ENCODE measurements around the gene RSRC1.
"Not testable (repeated sequence)": the region's sequence is repeated elsewhere in the genome, so short reads cannot be mapped to it uniquely, and the experiment has no call there.

RSRC1 gene

GRCh38 chr3:158483701-158484235, 373.9 kb downstream of the RSRC1 start:
- DNase-seq = no peak

DNA sequence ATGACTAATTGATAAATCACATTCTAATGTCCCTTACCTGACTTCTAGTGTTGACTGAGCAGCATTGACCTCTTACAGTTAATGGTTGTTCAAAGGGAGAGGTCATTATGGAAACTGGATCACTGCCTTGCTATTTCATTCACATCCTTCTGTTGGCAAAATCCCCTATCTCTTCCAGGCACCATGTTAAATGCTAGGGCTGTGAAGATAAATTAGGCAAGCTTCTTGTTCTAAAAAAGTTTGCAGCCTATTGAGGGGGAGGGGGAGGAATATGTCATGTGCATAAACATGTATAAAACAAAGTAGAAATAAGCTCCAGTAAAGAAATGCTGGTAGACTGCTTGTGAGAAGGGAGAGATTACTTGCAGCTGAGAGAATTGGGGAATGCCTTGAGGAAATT, 376.3 kb downstream of the RSRC1 start:
- no peak for DNase-seq

- no peak for DNase-seq
Measured at GRCh38 chr3:158488670-158489069, 378.8 kb downstream of the RSRC1 start.

- no peak for DNase-seq
Measured at GRCh38 chr3:158489181-158489580, 379.3 kb downstream of the RSRC1 start.

- no peak for DNase-seq
Measured at GRCh38 chr3:158491968-158492367, 382.1 kb downstream of the RSRC1 start.

DNA sequence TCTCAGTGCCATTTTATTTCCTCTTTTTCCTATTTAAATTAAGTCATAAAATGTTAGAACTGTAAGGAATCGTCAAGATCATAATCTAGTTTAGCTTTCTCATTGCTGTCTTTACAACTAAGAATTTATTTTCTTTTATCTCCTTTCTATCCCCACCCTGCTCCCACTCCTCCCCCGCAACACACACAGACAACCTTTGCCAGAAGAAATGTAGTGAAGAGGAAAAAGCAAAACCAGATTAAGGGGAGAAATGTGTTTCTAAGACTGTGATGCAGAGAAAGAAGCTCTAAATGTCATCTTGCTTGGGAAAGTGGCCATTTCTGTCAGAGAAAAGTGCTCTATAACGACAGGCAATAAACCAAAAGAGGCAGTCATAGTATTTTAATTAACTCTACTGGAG, 382.8 kb downstream of the RSRC1 start:
- no peak for DNase-seq

DNA sequence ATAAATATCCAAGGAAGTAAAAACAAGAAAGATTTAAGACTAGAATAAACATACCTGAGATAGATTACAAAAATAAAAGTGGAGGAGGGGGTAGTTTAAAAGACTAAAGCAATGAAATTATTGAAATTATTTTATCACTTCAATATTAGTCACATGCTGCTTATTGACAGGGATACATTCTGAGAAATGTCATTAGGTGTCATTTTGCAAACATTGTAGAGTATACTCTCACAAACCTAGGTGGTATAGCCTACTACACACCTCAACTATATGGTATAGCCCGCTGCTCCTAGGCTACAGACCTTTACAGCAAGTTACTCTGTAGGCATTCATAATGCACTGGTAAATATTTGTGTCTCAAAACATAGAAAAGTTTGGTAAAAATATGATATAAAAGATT, 384.0 kb downstream of the RSRC1 start:
- DNase-seq = no peak

DNA sequence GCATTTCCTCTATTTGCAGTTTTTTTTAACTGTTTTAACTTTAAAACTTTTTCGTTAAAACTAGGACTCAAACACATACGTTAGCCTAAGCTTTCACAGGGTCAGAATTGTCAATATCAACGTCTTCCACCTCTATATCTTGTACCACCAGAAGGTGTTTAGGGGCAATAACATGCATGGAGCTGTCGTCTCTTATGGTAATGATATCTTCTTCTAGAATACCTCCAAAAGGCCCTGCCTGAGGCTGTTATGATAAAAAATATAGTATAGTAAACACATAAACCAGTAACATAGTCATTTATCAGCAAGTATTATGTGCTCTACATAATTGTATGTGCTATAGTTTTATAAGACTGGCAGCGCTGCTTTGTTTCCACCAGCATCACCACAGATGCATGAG, 384.8 kb downstream of the RSRC1 start:
- no peak for DNase-seq

DNA sequence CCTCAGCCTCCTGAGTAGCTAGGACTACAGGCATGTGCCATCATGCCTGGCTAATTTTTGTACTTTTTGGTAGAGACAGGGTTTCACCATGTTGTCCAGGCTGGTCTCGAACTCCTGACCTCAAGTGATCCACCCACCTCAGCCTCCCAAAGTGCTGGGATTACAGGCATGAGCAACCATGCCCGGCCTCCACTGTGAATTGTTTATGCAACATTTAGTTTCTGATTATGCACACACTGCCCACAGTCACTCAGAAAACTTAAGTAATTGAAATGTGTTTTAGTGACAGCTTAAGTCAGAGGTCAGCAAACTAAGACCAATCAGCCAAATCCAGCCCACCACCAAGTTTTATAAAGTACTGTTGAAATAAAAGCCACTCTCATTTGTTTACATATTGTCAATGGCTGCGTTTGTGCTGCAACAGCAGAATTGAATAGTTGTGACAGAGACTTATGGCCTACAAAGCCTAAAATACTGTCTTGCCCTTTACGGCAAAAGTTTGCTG, 385.6 kb downstream of the RSRC1 start:
- not testable (repeated sequence) for DNase-seq

DNA sequence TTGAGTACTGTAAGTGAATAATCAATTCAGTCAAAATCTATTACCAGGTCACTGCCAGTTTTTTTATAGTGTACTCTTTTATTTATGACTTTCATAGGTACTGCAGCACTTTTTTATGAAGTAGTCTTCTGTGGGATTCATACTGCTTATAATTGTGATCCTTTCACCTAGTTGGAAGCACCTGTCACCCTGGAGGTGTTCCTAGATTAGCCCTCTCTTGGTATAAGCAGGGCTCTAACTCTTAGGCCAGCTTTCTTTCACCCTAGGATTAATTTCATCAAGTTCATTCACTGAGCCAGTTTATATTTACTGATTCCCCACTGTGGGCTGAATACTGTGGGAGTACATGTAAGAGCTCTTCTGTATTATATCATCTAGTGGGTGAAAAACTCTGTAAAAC, 395.2 kb downstream of the RSRC1 start:
- no peak for DNase-seq

DNA sequence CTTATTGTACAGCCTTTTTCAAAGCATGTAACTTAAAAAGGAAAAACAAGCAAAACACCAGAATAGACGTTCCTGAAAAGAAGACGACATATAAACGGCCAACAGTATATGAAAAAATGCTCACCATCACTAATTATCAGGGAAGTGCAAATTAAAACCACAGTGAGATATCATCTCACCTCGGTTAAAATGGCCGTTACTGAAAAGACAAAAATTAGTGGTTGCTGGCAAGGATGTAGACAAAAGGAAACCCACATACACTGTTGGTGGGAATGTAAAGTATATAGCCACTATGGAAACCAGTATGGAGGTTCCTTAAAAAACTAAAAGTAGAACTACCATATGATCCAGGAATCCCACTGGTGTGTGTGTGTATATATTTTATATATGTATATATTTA, 396.6 kb downstream of the RSRC1 start:
- no peak for DNase-seq

DNA sequence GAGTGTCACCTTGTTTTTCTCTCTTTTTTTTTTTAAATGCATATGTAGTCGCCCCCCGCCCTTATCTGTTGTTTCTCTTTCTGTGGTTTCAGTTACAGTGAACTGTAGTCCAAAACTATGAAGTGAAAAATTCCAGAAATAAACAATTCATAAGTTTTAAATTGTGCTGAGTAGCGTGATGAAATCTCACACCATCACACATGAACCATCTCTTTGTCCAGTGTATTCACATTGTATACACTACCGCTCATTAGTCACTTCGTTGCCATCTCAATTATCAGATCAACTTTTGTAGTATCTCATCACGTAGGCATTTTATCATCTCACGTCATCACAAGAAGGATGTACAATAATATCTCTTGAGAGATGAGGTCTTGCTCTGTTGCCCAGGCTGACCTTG, 398.6 kb downstream of the RSRC1 start:
- DNase-seq = no peak

DNA sequence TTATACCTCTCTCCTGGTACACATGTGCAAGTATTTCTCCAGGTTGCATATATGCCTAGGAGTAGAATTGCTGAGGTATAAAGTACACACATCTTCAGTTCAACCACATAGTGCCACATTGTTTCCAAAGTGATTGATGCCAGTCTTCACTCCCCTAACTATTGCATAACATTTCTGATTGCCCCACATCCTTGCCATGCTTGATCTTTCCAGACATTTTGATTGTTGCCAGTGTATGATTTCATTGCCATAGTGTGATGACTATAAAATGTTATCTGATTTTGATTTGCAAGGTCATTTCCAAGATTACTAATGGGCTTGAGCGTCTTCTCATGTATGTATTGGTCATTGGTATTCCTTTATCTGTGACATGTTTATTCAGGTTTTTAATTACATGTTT, 400.0 kb downstream of the RSRC1 start:
- no peak for DNase-seq

- DNase-seq = not testable (repeated sequence)
Measured at GRCh38 chr3:158516729-158517128, 406.8 kb downstream of the RSRC1 start.

DNA sequence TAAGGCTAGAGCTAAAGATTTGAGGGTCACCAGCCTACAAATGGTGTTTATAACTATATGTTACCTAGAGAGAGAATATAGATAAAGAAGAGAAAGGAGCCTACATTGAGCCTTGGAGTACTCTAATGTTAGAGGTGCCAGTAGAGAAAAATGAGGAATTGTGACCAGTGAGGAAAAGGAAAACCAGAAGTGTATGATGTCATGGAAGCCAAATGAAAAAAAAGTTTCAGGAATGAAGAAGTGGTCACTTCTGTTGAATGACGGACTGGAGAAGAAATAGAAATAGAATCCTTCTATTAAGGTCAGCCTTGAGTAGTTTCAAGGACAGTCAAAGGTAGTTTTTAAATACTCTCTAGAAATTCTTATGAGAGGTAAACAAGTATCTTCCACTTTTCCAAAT, 409.9 kb downstream of the RSRC1 start:
- no peak for DNase-seq

DNA sequence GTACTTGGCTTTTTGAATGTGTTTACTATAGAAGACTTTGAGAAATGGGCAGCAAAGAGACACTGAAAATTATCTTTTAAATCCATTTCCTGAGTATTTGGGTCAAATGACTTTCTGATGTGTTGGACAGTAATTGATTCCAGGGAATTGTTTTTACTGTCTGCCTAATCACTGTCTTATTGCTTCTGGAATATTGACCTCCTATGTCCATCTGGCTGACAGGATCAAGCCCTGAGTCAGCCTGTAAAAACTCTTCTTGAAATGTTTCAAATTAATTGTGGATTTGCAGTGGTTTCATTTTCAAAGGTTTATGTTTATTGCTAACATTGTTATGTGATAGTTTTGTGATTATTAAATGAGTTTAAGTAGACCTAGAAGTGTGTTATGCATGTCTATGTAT, 410.5 kb downstream of the RSRC1 start:
- DNase-seq = no peak

GRCh38 chr3:158522221-158523136, 412.6 kb downstream of the RSRC1 start:
- no peak for DNase-seq

GRCh38 chr3:158528076-158528674, 418.3 kb downstream of the RSRC1 start:
- peak; percentile 86 for DNase-seq

DNA sequence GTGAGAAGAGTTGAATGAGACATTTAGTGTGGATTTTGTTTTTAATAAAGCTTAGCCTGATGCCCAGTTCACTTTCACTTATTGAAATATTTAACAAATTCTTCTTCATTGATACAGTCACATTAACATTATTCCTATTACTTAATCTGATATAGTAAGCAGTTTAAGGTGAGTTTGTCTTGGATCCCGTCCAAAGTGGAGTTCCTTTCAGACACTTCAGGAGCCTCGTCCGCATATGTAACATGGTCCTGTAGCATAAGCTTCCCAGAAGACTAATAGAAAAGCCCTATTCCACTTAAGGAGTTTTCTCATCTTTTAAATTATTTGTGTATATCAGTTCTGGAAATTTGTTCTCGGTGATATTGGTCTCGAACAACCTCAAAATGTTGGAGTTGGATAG, 421.4 kb downstream of the RSRC1 start:
- peak; percentile 18 for DNase-seq

DNA sequence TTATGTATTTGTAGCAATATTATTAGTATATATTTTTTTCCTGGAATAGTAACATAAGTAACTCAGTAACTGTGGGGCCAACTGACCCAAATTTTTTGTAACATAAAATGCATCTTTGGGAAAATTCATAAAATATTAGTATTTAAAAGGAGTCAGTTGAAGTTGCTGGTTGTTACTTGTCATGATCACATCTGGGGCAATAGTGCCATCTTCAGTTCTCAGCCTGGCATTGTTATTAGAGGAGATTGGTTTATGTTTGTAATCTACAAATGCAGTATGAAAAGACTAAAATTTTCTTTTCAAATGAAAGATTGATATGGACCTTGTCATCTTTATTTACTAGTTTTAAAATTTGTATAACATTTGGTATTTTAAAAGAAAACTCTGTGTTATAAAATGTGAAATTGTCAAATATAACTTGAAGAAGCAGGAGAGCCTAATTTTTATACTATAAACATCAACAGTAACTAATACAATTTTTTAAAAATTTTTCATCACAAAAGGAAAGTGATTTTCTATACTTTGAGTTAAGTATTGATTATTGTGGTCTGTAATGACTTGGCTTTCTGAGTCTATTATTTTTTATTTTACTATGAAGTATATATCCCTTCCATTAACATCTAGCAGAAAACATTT, 422.3 kb downstream of the RSRC1 start:
- DNase-seq = peak; percentile 15

GRCh38 chr3:158535918-158536317, 426.0 kb downstream of the RSRC1 start:
- DNase-seq = no peak

- DNase-seq = peak; percentile 27
Measured at GRCh38 chr3:158539414-158540014, 429.6 kb downstream of the RSRC1 start.

GRCh38 chr3:158540066-158540465, 430.2 kb downstream of the RSRC1 start:
- no peak for DNase-seq
